HG03108 (cell line): ENCODE measurements around the gene FCN3.
A peak's percentile ranks its signal among the peaks of the same experiment; 100 is the strongest.

Source experiments
- ATAC-seq: cut with Tn5 transposase; IDR thresholded peaks from one replicate; pipeline ENCODE4 v1.9.1; 2021; ENCODE audit warnings: moderate library complexity; ENCODE audit not compliant: unreplicated experiment

The FCN3 gene

GRCh38 chr1:27360159-27361043 is 14.2 kb downstream of the FCN3 start:
- no peak for ATAC-seq

GRCh38 chr1:27359822-27360158 is 14.8 kb downstream of the FCN3 start:
- no peak for ATAC-seq

GRCh38 chr1:27358928-27359313 is 15.7 kb downstream of the FCN3 start:
- no peak for ATAC-seq

GRCh38 chr1:27358038-27358927 is 16.3 kb downstream of the FCN3 start:
- no peak for ATAC-seq

- ATAC-seq: peak; percentile 40
Measured at GRCh38 chr1:27357281-27358037, 17.2 kb downstream of the FCN3 start.

- no peak for ATAC-seq
Measured at GRCh38 chr1:27356619-27357280, 17.9 kb downstream of the FCN3 start.

GRCh38 chr1:27356277-27356618 is 18.4 kb downstream of the FCN3 start:
- no peak for ATAC-seq

- ATAC-seq: no peak
Measured at GRCh38 chr1:27355683-27356082, 18.9 kb downstream of the FCN3 start.

GRCh38 chr1:27353629-27354028 is 21.0 kb downstream of the FCN3 start:
- no peak for ATAC-seq

- no peak for ATAC-seq
Measured at GRCh38 chr1:27353166-27353565, 21.5 kb downstream of the FCN3 start.

- no peak for ATAC-seq
Measured at GRCh38 chr1:27351541-27352107, 23.0 kb downstream of the FCN3 start.

- ATAC-seq: no peak
Measured at GRCh38 chr1:27350663-27351540, 23.7 kb downstream of the FCN3 start.

GRCh38 chr1:27349784-27350662 is 24.6 kb downstream of the FCN3 start:
- ATAC-seq: no peak

GRCh38 chr1:27348861-27349783 is 25.5 kb downstream of the FCN3 start:
- ATAC-seq: no peak

- no peak for ATAC-seq
Measured at GRCh38 chr1:27346991-27347624, 27.5 kb downstream of the FCN3 start.

- no peak for ATAC-seq
Measured at GRCh38 chr1:27346357-27346756, 28.3 kb downstream of the FCN3 start.

GRCh38 chr1:27345272-27345671 is 29.4 kb downstream of the FCN3 start:
- ATAC-seq: no peak
